ENCODE data around the gene ARF3. TPM values are rescaled to one million over a fixed set of nuclear protein-coding genes. Genes with fewer than 3 reads are reported as not detected.

ARF3 gene
- total RNA-seq, 4 donors from 2014 or later, result 6.9 to 117 (median 29.7) TPM

DNA sequence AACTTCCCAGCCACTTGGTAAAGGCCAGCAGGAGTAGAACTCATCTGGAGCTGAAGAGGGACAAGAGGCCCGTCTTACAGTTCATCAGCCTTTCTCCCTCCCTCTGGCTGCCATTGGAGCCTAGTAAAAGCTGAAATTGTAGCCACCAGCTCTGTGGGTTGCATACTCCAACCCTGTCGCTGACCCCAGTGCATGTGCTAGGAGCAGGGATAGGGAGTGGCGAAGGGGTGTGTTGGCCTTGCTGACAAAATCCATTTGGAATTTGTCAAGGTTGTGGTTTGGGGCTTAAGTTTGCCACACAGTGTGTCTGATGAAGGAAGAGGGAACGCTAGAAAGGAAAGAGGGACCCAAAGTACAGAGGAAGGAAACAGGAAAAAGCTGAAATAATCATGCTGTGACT, 4.0 kb upstream of the ARF3 start:
- DNase-seq, result no peak
- intact Hi-C loops (cut with DNase I; ENCODE audit: low total_unique reads), result no loop called here

DNA sequence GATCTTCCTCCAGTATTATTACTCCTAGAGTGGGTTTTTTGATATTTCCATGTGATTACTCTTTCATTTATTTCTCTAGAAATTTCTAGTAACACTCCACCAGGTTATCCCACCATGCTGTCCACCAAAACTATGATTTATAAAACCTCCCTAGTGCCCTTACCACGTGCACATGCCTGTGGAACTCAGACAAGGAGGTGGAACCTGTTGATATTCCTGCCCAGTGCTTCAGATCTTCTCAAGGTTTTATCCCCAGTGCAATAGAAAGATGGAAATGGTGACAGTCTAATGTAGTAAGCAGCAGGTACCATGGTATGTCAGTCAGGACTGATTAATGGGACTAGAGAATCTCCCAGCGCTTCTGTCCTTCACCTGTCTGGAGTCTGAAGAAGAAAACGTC, 3.5 kb upstream of the ARF3 start:
- Histone ChIP-seq H3K36me3 (no peaks in the 10 kb centered on the region), H3K4me3 (no peak overlapping the region), H3K27me3 (no peaks in the 10 kb centered on the region), H3K4me1 (no peaks in the 10 kb centered on the region), H3K9me3 (no peaks in the 10 kb centered on the region), H3K27ac (no peak overlapping the region)
- intact Hi-C loops (cut with DNase I; ENCODE audit: low total_unique reads), result no loop called here
- no peak for TF ChIP-seq POLR2A (IDR thresholded peaks at IDR 0.05)
- TF ChIP-seq, protein P1, sequence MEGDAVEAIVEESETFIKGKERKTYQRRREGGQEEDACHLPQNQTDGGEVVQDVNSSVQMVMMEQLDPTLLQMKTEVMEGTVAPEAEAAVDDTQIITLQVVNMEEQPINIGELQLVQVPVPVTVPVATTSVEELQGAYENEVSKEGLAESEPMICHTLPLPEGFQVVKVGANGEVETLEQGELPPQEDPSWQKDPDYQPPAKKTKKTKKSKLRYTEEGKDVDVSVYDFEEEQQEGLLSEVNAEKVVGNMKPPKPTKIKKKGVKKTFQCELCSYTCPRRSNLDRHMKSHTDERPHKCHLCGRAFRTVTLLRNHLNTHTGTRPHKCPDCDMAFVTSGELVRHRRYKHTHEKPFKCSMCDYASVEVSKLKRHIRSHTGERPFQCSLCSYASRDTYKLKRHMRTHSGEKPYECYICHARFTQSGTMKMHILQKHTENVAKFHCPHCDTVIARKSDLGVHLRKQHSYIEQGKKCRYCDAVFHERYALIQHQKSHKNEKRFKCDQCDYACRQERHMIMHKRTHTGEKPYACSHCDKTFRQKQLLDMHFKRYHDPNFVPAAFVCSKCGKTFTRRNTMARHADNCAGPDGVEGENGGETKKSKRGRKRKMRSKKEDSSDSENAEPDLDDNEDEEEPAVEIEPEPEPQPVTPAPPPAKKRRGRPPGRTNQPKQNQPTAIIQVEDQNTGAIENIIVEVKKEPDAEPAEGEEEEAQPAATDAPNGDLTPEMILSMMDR (IDR thresholded peaks at IDR 0.05), result no peak
- DNase-seq, result no peak

More for the DNA sequence above, 4.0 kb upstream of the ARF3 start:
- TF ChIP-seq POLR2A (IDR thresholded peaks at IDR 0.05), result no peak
- TF ChIP-seq, protein P1 (IDR thresholded peaks at IDR 0.05), result no peak
- Histone ChIP-seq H3K36me3 (no peaks in the 10 kb centered on the region), H3K4me3 (no peak overlapping the region), H3K4me1 (no peaks in the 10 kb centered on the region), H3K27me3 (no peaks in the 10 kb centered on the region), H3K27ac (no peak overlapping the region), H3K9me3 (no peaks in the 10 kb centered on the region)

DNA sequence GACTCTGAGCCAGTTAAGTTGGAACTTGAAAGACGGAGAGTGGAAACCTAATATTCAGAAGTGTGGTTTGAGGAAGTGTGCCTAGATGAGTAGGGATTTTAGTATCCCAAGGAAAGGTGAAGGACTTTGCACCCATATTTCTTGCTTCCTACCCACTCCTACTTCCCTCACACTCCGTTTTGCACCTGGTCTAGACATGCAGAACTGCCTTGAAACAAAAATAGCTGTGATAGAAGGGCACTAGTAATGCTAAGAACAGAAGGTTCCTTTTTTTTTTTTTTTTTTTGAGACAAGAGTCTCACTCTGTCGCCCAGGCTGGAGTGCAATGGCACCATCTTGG, 732 bp upstream of the ARF3 start:
- TF ChIP-seq, protein P1 (IDR thresholded peaks at IDR 0.05), result no peak
- TF ChIP-seq POLR2A (IDR thresholded peaks at IDR 0.05), result no peak
- DNase-seq, result no peak
- peak overlapping the region in 1 of 2 donors; percentile 87 for H3K4me3 ChIP-seq
- H3K4me1 ChIP-seq, result no peaks in the 10 kb centered on the region
- peak overlapping the region in 1 of 2 donors; percentile 20 for H3K27ac ChIP-seq
- H3K27me3 ChIP-seq, result no peaks in the 10 kb centered on the region
- intact Hi-C loops (cut with DNase I; ENCODE audit: low total_unique reads), result no loop called here
- no peaks in the 10 kb centered on the region for H3K9me3 ChIP-seq
- no peaks in the 10 kb centered on the region for H3K36me3 ChIP-seq

DNA sequence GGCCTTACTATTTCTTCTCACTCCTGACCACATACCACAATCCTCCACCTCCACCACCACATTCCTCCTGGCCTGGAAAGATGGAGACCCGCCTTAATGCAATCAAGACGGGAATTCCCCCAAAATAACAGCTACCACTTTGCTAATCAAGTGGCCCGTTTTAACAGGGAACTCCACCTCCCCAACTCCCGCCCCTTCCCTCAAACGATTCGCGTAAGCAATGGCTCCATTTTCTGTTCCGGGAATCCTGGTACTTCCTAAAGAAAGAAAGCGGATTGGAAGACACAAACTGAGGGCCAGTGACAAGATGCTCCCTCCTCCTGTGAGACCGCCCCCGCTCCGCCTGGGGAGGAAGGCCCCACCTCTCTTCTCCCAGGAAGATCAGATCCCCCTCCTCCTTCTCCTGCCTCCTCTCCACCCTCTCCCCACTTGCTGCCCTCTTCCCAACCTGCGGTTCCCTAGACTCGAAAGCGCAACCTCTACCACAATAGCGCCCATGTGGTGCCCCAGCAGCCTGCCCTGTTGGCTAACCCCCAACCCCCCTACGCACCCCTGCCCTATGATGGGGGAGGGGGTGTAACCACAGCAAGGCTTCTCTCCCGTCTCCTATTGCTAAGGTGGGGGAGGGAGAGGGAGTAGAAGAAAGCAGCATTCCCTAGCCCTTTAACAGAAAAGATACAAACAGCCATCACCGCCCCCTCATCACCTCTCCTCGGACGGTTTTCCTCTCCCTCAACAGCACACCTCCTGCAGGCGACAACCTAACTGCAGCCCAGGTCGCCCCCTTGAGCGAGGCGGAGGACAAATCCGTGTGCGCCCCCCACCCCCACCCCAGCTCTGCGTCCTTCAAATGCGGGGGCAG, 777 bp downstream of the ARF3 start:
- TF ChIP-seq POLR2A (IDR thresholded peaks at IDR 0.05), result peak; percentile 4 to 28
- TF ChIP-seq, protein P1 (IDR thresholded peaks at IDR 0.05), result peak in 1 of 4 experiments; percentile 11
- no peaks in the 10 kb centered on the region for H3K36me3 ChIP-seq
- intact Hi-C loops (cut with DNase I; ENCODE audit: low total_unique reads), result no loop called here

DNA sequence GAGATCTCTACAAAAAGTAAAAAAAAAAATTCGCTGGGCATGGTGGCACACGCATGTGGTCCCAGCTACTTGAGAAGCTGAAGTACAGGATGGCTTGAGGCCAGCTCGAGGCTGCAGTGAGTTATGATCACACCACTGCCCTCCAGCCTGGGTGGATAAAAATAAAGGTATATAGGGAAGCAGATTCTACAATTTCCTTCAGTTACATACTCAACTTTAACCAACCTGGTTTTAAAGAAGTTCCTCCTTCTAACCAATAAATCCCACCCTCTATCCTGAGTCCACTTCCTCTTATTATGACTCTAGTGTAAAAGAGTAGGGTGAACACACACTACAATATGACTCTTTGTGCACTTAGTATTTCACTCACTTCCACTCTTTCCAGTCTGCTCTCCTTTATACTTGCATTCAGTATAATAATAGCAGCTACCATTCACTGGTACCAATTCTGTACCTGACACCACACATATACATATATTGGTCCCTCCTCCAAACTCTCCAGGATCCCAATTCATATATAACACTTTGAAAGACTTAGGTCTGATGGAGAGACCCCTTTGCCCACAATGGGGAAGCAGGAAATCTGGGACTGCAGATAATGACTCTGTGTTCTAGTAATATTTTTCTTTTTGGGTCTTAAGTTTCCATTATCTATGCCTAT, 2.3 kb downstream of the ARF3 start:
- TF ChIP-seq POLR2A (IDR thresholded peaks at IDR 0.05), result no peak
- TF ChIP-seq, protein P1 (IDR thresholded peaks at IDR 0.05), result no peak
- H3K36me3 ChIP-seq, result no peaks in the 10 kb centered on the region
- H3K9me3 ChIP-seq, result no peaks in the 10 kb centered on the region
- H3K4me3 ChIP-seq, result no peak overlapping the region
- H3K27me3 ChIP-seq, result no peaks in the 10 kb centered on the region
- no peak overlapping the region for H3K27ac ChIP-seq
- H3K4me1 ChIP-seq, result no peaks in the 10 kb centered on the region
- DNase-seq, result no peak
- intact Hi-C loops (cut with DNase I; ENCODE audit: low total_unique reads), result no loop called here

More for the DNA sequence above, 777 bp downstream of the ARF3 start:
- no peaks in the 10 kb centered on the region for H3K9me3 ChIP-seq
- no peaks in the 10 kb centered on the region for H3K27me3 ChIP-seq
- peak; percentile 82 to 83 for DNase-seq
- peak overlapping the region; percentile 67 to 77 for H3K27ac ChIP-seq
- no peaks in the 10 kb centered on the region for H3K4me1 ChIP-seq
- H3K4me3 ChIP-seq, result peak overlapping the region; percentile 77 to 87

Measured in uterus (tissue), 4 donors.